ENCODE measurements around the gene FKBP14.
"Not testable (repeated sequence)": the region's sequence is repeated elsewhere in the genome, so short reads cannot be mapped to it uniquely, and the experiment has no call there.

Gene FKBP14

GRCh38 chr7:29968683-29969395 is 57.7 kb downstream of the FKBP14 start:
- no peaks in the 10 kb centered on the region for H3K9me3 ChIP-seq (ENCODE audit: control insufficient read depth, low read length)
- no peak overlapping the region for H3K27ac ChIP-seq (ENCODE audit: insufficient read depth, low read length, poor library complexity, severe bottlenecking)
- H3K27me3 ChIP-seq (replicated peaks; ENCODE audit: control insufficient read depth, insufficient read depth, low read length, poor library complexity, severe bottlenecking), result no peaks in the 10 kb centered on the region
- no peak overlapping the region for H3K4me3 ChIP-seq (ENCODE audit: insufficient read depth, low read depth, low read length, poor library complexity, severe bottlenecking)
- no peaks in the 10 kb centered on the region for H3K36me3 ChIP-seq (ENCODE audit: control insufficient read depth, insufficient read depth, low read length)
- no peak for DNase-seq
- H3K4me1 ChIP-seq (ENCODE audit: control insufficient read depth, insufficient read depth, low read length, poor library complexity, severe bottlenecking), result no peaks in the 10 kb centered on the region

DNA sequence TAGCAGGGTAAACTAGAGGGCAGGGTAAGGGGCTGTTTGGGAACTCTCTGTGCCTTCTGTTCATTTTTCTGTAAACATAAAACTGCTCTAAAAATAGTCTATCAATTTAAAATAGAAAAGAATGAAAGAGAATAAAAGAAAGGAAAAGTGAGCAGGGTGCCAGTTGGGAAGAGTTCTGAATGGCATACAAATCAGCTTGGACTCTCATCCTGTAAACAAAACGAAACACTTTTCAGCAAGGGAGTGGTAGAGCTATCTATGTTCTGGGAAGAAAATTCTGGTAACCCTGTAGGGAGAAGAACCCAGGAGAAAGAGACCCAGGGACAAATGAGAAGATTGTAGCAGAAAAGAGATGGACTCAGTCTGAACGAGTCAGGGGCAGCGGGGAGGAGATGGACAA is 61.5 kb downstream of the FKBP14 start:
- no peak overlapping the region for H3K4me3 ChIP-seq (ENCODE audit: insufficient read depth, low read depth, low read length, poor library complexity, severe bottlenecking)
- no peaks in the 10 kb centered on the region for H3K4me1 ChIP-seq (ENCODE audit: control insufficient read depth, insufficient read depth, low read length, poor library complexity, severe bottlenecking)
- no peak for DNase-seq
- no peaks in the 10 kb centered on the region for H3K9me3 ChIP-seq (ENCODE audit: control insufficient read depth, low read length)
- no peaks in the 10 kb centered on the region for H3K27me3 ChIP-seq (replicated peaks; ENCODE audit: control insufficient read depth, insufficient read depth, low read length, poor library complexity, severe bottlenecking)
- H3K27ac ChIP-seq (ENCODE audit: insufficient read depth, low read length, poor library complexity, severe bottlenecking), result no peak overlapping the region
- H3K36me3 ChIP-seq (ENCODE audit: control insufficient read depth, insufficient read depth, low read length), result no peaks in the 10 kb centered on the region

GRCh38 chr7:29962035-29962434 is 64.5 kb downstream of the FKBP14 start:
- H3K36me3 ChIP-seq (ENCODE audit: control insufficient read depth, insufficient read depth, low read length), result no peaks in the 10 kb centered on the region
- H3K27me3 ChIP-seq (replicated peaks; ENCODE audit: control insufficient read depth, insufficient read depth, low read length, poor library complexity, severe bottlenecking), result peaks cover 3% of the 10 kb centered on the region
- DNase-seq, result no peak
- H3K9me3 ChIP-seq (ENCODE audit: control insufficient read depth, low read length), result no peaks in the 10 kb centered on the region
- no peaks in the 10 kb centered on the region for H3K4me1 ChIP-seq (ENCODE audit: control insufficient read depth, insufficient read depth, low read length, poor library complexity, severe bottlenecking)
- H3K27ac ChIP-seq (ENCODE audit: insufficient read depth, low read length, poor library complexity, severe bottlenecking), result no peak overlapping the region
- H3K4me3 ChIP-seq (ENCODE audit: insufficient read depth, low read depth, low read length, poor library complexity, severe bottlenecking), result no peak overlapping the region

DNA sequence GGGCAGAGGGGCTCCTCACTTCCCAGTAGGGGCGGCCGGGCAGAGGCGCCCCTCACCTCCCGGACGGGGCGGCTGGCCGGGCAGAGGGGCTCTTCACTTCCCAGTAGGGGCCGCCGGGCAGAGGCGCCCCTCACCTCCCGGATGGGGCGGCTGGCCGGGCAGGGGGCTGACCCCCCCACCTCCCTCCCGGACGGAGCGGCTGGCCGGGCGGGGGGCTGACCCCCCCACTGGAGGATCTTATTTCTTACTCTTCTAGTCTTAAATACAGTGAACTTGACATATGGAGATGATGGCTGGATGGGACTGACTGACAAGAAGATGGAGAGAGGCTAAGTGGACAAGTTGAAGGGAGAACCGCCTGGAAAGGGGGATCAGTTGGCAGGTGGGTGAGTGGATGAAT is 64.9 kb downstream of the FKBP14 start:
- H3K9me3 ChIP-seq (ENCODE audit: control insufficient read depth, low read length); DNase-seq; H3K4me1 ChIP-seq (ENCODE audit: control insufficient read depth, insufficient read depth, low read length, poor library complexity, severe bottlenecking); H3K27me3 ChIP-seq (replicated peaks; ENCODE audit: control insufficient read depth, insufficient read depth, low read length, poor library complexity, severe bottlenecking); H3K36me3 ChIP-seq (ENCODE audit: control insufficient read depth, insufficient read depth, low read length); H3K27ac ChIP-seq (ENCODE audit: insufficient read depth, low read length, poor library complexity, severe bottlenecking); H3K4me3 ChIP-seq (ENCODE audit: insufficient read depth, low read depth, low read length, poor library complexity, severe bottlenecking): not testable (repeated sequence)

All from effector memory CD4-positive, alpha-beta T cell (primary cell).